ENCODE measurements around the gene PPP3R1. TPM values are rescaled to one million over a fixed set of nuclear protein-coding genes. Genes with fewer than 3 reads are reported as not detected.

Gene PPP3R1
- total RNA-seq, 1 donor from 2014 or later = 57.7 TPM

GRCh38 chr2:68151037-68151436, 101.3 kb downstream of the PPP3R1 start:
- DNase-seq (ENCODE audit: low spot score) = no peak

GRCh38 chr2:68141875-68142274, 110.5 kb downstream of the PPP3R1 start:
- no peak for DNase-seq (ENCODE audit: low spot score)

- DNase-seq (ENCODE audit: low spot score) = no peak
Measured at GRCh38 chr2:68135448-68136320, 116.6 kb downstream of the PPP3R1 start.

GRCh38 chr2:68134554-68134953, 117.8 kb downstream of the PPP3R1 start:
- DNase-seq (ENCODE audit: low spot score) = no peak

- no peak for DNase-seq (ENCODE audit: low spot score)
Measured at GRCh38 chr2:68134120-68134519, 118.2 kb downstream of the PPP3R1 start.

Other genes starting within 250 kb of the PPP3R1 start
- gene C1D, start 189.5 kb downstream of the PPP3R1 start, total RNA-seq = 14.2 TPM
- 21.4 TPM for gene PNO1, start 94.6 kb downstream of the PPP3R1 start, total RNA-seq
- 16.2 TPM for gene CNRIP1, start 67.4 kb upstream of the PPP3R1 start, total RNA-seq
- gene PLEK, start 112.8 kb upstream of the PPP3R1 start, total RNA-seq = 3.7 TPM
- gene FBXO48, start 214.8 kb upstream of the PPP3R1 start, total RNA-seq = 0.96 TPM
- 8.9 TPM for gene APLF, start 215.1 kb upstream of the PPP3R1 start, total RNA-seq

All from ureter (tissue), 1 donor.